ENCODE measurements around the gene LONP1.

The LONP1 gene

DNA sequence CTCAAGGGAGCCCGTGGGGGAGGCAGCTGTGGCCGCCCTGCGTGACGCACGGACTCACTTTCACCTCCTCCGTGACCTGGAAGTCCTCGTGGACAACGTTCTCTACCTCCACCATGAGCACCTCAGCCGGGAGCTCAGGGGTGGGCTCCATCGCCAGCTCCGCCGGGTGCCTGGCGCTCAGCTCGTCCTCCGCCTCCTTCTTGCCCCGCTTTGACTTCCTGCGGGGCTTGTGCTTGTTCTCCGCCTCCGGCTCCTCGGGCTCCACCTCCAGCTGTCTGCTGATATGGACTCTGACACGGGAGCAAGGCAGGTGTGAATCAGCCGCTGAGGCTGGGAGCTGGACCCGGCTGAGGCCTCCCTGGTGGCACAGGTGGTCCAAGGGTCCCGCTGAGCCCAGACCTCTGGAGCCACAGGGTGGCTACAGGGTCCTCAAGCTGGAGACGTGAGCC, 8.2 kb downstream of the LONP1 start:
- in situ Hi-C loops (cut with HindIII; ENCODE audit: low sequenced_read_pairs) = no loop called here

DNA sequence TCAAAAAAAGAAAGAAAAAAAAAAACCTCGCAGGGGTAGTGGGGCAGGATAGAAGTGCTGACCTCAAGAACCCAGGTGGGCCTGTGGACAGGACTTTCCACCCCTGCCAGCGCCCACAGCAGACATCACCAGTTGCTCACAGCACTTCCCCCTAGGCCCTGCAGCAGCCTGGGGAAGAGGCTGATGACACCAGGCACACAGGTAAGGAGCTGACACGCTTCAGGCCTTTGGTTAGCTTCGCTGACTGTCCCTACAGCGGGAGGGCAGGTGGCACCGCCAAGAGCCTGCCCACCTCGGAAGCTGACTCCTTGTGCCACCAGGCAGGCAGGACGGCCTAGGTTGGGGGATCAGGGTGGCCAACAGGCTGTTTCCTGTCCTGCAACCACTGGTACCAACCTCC, 8.9 kb downstream of the LONP1 start:
- no peak for DNase-seq (ENCODE audit: low read depth)
- in situ Hi-C loops (cut with HindIII; ENCODE audit: low sequenced_read_pairs) = no loop called here
- no peak overlapping the region for H3K4me3 ChIP-seq (ENCODE audit: low read depth, low read length)
- TF ChIP-seq, protein P1, sequence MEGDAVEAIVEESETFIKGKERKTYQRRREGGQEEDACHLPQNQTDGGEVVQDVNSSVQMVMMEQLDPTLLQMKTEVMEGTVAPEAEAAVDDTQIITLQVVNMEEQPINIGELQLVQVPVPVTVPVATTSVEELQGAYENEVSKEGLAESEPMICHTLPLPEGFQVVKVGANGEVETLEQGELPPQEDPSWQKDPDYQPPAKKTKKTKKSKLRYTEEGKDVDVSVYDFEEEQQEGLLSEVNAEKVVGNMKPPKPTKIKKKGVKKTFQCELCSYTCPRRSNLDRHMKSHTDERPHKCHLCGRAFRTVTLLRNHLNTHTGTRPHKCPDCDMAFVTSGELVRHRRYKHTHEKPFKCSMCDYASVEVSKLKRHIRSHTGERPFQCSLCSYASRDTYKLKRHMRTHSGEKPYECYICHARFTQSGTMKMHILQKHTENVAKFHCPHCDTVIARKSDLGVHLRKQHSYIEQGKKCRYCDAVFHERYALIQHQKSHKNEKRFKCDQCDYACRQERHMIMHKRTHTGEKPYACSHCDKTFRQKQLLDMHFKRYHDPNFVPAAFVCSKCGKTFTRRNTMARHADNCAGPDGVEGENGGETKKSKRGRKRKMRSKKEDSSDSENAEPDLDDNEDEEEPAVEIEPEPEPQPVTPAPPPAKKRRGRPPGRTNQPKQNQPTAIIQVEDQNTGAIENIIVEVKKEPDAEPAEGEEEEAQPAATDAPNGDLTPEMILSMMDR (IDR thresholded peaks at IDR 0.05; ENCODE audit: low read depth, low read length, missing control alignments) = no peak

More for the DNA sequence above, 8.2 kb downstream of the LONP1 start:
- H3K4me3 ChIP-seq (ENCODE audit: low read depth, low read length) = no peak overlapping the region
- TF ChIP-seq, protein P1 (IDR thresholded peaks at IDR 0.05; ENCODE audit: low read depth, low read length, missing control alignments) = no peak
- no peak for DNase-seq (ENCODE audit: low read depth)

DNA sequence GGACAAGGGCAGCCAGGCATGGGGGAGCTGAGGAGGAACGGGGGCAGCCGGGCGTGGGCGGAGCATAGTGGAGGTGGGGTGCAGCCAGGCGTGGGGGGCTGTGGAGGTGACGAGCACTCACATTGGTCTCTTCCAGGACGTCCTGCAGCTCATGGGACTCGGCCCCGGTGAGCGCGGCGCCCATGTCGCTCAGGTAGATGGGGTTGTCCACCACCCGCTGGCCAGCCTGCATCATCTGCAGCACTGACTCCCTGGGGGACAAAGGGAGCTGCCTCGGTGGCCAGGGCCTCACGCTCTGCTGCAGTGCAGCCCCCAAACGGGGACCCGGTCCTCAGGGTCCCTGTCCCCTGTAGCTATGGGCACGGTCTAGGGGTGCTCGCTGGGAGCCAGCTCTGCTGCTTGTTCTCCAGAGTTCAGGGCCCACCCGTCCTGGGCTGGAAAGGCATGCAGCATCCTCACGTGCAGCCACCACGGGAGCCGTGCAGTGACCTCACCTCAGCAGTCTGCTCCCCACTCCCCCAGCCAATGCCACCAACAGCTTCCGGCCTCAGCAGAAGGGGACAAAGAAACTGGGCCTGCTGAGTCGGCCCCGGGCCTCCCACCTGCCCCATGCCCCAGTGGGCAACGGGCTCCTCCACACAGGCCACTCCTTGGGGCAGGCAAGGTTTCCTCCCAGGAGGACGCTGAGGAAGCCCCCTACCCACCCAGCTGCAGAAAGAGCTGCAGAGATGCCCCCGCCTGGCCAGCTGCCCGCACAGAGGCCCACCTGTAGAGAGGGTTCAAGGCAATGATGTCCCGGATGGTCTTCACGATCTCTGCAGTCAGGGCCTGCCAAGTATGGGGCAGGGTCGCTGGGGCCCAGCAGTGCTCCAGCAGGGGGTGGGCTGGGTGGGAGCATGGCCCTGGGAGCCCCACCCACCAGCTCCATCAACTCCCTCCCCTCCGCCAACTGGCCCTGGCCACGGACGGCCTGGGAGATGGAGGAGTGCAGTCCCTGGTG, 12.1 kb downstream of the LONP1 start:
- no peak for DNase-seq (ENCODE audit: low read depth)
- H3K4me3 ChIP-seq (ENCODE audit: low read depth, low read length) = no peak overlapping the region
- in situ Hi-C loops (cut with HindIII; ENCODE audit: low sequenced_read_pairs) = no loop called here
- TF ChIP-seq, protein P1 (IDR thresholded peaks at IDR 0.05; ENCODE audit: low read depth, low read length, missing control alignments) = no peak

DNA sequence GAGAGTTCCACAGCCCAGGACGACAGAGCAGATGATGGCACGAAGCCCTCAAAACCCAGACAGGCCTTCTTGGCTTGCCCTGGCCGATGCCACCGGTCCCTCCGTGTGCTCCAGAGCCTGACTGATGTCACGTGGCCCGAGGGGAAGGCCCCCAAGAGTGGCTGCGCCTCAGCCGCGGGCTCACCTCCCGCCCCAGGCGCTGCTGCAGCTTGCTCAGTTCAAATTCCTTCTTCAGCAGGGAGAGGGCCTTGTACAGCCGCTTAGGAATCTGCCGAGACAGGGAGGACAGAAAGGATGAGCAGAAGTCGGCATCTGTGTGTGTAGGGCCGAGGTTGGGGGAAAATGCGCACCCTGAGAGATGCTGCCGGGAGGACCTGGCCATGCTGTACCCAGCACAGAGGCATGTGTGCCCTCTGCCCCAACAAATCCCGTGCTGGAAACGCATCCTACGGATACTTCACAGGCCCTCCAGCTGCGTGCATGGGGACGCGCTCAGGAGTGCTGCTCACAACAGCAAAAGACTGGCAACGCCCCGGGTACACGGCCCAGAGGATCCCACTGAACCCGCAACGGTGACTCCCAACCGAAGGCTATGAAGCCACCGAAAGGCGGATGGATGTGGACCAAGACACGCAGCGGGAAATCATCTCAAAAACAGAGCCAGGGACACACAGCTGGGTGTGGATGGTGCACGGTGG, 12.9 kb downstream of the LONP1 start:
- TF ChIP-seq, protein P1 (IDR thresholded peaks at IDR 0.05; ENCODE audit: low read depth, low read length, missing control alignments) = no peak

DNA sequence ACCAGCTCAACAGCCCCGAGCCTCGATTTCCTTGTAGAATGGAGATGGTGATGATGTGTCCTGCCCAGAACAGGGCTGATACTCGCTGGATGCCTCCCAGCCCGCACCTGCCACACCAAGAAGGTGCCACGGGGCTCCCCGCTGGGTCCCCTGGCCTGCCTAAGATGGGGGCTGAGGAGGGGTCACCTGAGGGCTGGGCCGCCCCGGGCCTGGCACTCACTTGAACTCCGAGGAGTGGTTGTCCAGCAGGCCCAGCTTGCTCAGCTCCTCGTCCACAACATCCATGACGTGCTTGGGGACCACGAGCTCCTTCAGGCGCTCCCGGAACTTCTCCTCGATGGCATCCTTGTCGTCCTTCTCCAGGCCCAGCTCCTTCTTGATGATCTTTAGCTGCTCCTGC, 14.4 kb downstream of the LONP1 start:
- TF ChIP-seq, protein P1 (IDR thresholded peaks at IDR 0.05; ENCODE audit: low read depth, low read length, missing control alignments) = no peak
- no peak for DNase-seq (ENCODE audit: low read depth)
- in situ Hi-C loops (cut with HindIII; ENCODE audit: low sequenced_read_pairs) = no loop called here

More for the DNA sequence above, 12.9 kb downstream of the LONP1 start:
- no peak for DNase-seq (ENCODE audit: low read depth)
- in situ Hi-C loops (cut with HindIII; ENCODE audit: low sequenced_read_pairs) = no loop called here
- H3K4me3 ChIP-seq (ENCODE audit: low read depth, low read length) = no peak overlapping the region

More for the DNA sequence above, 14.4 kb downstream of the LONP1 start:
- no peak overlapping the region for H3K4me3 ChIP-seq (ENCODE audit: low read depth, low read length)

Data from astrocyte of the cerebellum (primary cell).